HPDE6-E6E7 (cell line): ENCODE data around the gene MEX3B.
"Not testable (repeated sequence)": the region's sequence is repeated elsewhere in the genome, so short reads cannot be mapped to it uniquely, and the experiment has no call there.

ENCODE experiments used
- DNase-seq: peaks from one replicate; pipeline ENCODE4 v3.0.0; 2011; ENCODE audit warnings: missing footprints; ENCODE audit errors: extremely low spot score

MEX3B gene

GRCh38 chr15:82048811-82049210 lies 3.0 kb upstream of the MEX3B start:
- no peak for DNase-seq

GRCh38 chr15:82047453-82048400 lies 1.9 kb upstream of the MEX3B start:
- no peak for DNase-seq

DNA sequence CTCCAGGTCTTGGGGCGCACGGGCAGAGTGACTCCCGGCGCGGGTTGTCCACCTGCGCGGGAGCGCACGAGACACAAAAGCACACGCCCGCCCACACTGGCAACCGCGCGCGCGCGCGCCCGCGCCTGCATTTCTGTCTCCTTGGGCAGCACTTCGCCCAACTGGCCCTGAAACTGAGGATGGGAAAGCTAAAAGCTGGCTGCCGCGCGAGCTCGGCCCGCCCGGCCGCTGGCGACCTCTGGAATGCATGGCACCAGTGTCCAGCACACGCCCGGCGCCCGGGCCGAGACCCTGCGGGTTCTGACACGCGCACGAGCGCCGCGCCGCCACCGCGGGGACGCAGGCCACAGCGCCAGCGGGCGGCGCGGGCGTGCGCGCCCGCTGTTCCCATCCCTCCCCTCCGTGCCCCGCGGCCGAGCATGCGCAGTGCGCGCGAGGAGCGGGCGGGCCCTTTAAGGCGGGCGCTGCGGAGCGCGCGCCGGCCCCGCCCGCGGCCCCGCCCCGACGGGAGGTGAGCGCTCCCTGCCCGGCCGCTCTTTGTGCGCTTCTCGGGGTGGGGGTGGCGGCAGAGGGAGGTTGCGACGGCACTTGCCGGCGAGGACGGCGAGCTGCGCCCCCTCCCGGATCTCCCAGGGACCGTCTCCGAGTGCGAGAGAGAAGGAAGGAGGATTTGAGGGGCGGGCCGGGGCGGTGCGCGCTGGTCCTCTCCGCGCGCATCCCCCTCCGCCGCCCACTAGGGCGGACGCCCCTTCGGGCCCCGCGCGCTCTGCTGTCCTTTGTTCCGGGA lies 1.0 kb upstream of the MEX3B start:
- DNase-seq, result peak; percentile 80

DNA sequence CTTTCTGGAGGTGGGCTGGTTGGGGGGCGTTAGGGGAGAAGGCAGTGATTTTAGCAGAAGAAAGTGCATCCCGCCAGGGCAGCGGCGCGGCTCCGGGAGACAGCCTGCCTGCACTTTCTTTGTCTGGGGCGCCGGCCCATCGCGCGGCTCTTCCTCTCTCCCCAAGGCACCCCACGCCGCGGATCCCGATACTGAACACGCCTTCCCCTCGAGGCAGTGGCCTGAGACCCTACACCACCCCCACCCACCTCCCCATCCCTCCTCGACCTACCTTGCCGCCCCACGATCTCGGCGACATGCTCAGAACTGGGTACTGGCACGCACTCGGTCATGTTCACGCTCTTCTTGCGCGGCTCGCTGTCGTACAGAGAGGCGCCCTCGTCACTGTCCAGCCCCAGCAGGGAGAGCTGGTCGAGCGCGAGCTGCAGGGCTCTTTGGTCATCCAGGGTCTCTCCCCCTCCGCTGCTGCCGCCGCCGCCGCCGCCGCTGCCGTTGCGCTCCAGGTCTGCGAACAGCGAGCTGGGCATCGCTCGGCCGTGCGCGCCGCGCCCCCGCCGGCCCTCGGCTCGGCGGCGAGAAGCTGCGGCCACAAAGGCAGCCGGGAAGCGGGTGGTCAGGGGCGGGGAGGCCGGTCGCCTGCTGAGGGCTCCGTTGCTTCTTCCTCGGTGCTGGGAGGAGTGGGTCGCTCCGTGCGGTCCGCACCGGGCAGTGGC lies 483 bp downstream of the MEX3B start:
- DNase-seq, result no peak

GRCh38 chr15:82044373-82045178 lies 1.2 kb downstream of the MEX3B start:
- no peak for DNase-seq

- no peak for DNase-seq
These were observed 1.9 kb downstream of the MEX3B start for GRCh38 chr15:82043796-82044372.

DNA sequence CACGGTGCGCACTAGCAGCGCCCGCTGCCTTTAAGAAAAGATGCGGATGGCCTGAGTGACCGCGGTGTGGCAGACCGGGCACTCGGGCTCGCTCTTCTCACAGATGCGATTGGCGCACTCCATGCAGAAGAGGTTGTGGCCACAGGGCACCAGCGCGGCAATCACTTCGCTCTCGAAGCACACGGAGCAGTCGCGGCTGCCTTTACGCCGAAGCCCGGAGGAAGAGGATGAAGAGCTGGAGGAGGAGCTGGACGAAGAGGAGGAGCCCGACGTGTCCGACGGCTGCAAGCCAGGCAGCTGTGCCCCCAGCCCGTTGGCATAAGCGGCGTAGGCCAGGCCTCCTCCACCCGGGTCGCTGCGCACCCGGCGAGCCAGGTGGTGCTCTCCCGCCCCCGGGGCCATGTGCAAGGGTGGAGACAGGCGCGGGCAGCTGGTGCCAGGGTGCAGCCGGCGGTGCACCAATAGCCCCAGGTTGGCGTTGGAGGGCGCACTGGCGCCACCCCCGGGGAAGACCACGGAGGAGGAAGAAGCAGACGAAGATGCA lies 2.6 kb downstream of the MEX3B start:
- no peak for DNase-seq

DNA sequence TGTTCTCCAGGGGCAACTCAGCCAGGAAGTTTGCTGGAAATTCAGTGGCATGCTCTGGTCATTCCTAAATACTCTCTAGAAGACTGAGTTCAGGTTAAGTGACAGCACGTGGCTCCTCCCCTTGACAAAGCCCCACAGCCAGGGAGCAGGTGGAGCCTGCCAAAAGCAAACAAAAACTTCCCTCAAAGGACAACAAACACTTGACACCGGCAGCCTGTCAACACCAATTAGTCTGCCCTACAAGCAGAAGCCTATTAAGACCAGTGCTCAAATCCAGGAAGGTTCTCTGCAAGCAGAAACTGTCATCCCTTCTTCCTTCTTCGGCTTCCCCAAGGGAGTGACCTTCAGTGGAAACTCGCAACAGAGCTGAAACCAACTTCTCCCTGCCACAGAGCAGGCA lies 5.0 kb downstream of the MEX3B start:
- no peak for DNase-seq

DNA sequence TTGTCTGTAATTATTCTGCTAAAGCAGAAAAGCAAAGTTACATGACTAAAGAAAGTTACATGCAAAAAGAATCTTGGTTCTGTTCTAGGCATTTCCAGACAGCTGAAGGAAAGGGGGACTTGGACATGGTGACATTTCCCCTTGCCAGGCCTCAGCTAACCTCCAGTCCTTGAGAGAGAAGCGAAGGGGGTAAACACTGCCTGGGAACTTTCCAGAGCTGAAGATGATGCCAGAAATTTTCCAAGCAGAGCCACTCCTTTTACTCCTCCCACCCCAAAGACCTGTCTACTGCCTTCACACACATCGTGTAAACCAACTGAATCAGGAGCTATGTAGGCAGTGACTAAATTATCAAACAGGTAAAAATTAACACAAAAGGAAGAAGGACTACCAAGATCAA lies 5.4 kb downstream of the MEX3B start:
- DNase-seq, result no peak

DNA sequence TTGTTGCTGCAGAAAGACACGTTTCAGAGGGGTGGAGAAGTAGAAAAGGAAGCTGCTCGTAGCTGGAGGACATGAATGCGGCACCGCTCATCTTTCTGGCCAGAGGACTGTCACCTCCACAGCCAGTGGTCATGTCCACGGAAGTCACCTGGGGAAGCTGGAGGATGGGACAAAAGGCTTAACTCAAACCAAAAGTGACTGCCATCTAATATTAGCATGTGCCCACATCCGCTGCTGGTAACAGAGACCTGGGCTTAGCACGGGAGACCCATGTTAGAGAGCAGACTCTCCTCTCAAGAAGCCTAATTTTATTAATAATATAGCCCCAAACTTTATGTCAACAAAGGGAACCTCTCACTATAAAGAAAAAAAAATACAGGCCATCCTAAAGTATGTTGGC lies 5.9 kb downstream of the MEX3B start:
- DNase-seq, result no peak

- no peak for DNase-seq
These were observed 9.4 kb downstream of the MEX3B start for GRCh38 chr15:82036461-82036860.

DNA sequence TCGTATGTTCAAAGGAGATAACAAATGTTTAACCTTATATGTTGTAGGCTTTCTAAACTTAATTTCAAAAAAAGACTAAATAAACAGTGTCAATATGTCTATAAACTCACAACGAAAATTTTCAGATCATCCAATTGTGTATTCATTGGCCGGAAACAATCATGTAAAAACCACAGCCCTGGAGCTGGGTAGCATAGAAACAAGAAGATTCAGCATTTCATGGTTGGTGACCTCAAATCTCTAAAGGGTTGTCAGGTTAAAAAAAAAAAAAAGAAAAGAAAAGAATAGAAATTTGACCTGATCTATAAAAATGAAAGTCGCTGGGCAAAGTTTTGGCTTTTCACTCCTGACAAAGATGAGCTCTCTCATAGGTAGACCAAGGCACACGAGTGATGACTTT lies 13.9 kb downstream of the MEX3B start:
- no peak for DNase-seq

- no peak for DNase-seq
These were observed 15.6 kb downstream of the MEX3B start for GRCh38 chr15:82030176-82030575.

GRCh38 chr15:82028163-82028562 lies 17.7 kb downstream of the MEX3B start:
- DNase-seq, result not testable (repeated sequence)

- DNase-seq, result peak; percentile 67
These were observed 23.8 kb downstream of the MEX3B start for GRCh38 chr15:82021992-82022391.

- no peak for DNase-seq
These were observed 25.0 kb downstream of the MEX3B start for GRCh38 chr15:82020625-82021394.

- no peak for DNase-seq
These were observed 27.6 kb downstream of the MEX3B start for GRCh38 chr15:82018201-82018600.

GRCh38 chr15:82017656-82018055 lies 28.2 kb downstream of the MEX3B start:
- DNase-seq, result no peak

- no peak for DNase-seq
These were observed 30.8 kb downstream of the MEX3B start for GRCh38 chr15:82014989-82015388.

DNA sequence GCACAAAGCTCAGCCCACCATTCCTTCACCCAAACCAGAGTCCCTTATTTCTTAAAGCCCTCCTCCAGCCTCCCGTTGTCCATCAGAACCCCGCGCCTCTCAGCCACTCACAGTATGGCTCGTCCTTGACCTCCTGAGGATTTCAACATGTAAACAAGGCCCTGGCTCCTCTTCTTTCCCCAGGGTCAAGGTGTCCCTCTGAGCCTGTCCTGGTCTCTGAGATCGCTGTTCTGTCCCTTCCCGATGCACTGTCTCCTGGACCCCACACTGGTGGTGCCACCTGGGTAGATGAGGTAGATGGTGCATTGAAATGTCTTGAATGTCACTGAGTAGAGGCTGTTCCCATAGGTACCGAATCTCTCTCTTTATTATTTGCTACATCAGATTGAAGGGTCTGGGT lies 32.9 kb downstream of the MEX3B start:
- DNase-seq, result no peak
